K562 (cell line): Measurements from ENCODE around the gene KCNJ14. TPM values are rescaled to one million over a fixed set of nuclear protein-coding genes. Genes with fewer than 3 reads are reported as not detected.
A peak's percentile ranks its signal among the peaks of the same experiment; 100 is the strongest.

Source experiments
- BRCA1 ChIP-seq, 2 experiments: fragments of 450-650 bp in 1 of 2; sonication (generic) in 1 of 2; formaldehyde crosslinking in 1 of 2; IDR thresholded peaks; 2 replicates each; pipeline versions ENCODE4 v1.5.0 to v1.6.1; 2017 to 2020; ENCODE audit warnings: mild to moderate bottlenecking in 1 of 2, missing genetic modification reagents in 1 of 2
- DDX20 ChIP-seq: fragments of 450-650 bp; IDR thresholded peaks from 2 replicates; pipeline ENCODE4 v1.6.1; 2016; ENCODE audit warnings: missing genetic modification characterization, low read depth, mild to moderate bottlenecking, missing compliant biosample characterization, moderate library complexity
- ESRRB ChIP-seq: fragments of 250-450 bp; sonication (Bioruptor Pico); IDR thresholded peaks from 2 replicates; pipeline ENCODE4 v1.5.0; 2020; ENCODE audit warnings: mild to moderate bottlenecking, moderate library complexity, borderline replicate concordance
- NR2F6 ChIP-seq: fragments of 450-650 bp; formaldehyde crosslinking; IDR thresholded peaks from 2 replicates; pipeline ENCODE4 v1.4.0; 2020; ENCODE audit warnings: mild to moderate bottlenecking
- NR3C1 ChIP-seq: sonication (generic); formaldehyde crosslinking; IDR thresholded peaks from 2 replicates; pipeline ENCODE4 v1.8.1; 2022; ENCODE audit warnings: missing genetic modification reagents
- RNF2 ChIP-seq: sonication (generic); IDR thresholded peaks from 2 replicates; pipeline ENCODE4 v1.6.1; 2016
- RUNX1 ChIP-seq: sonication (generic); IDR thresholded peaks from 2 replicates; pipeline ENCODE4 v1.6.1; 2016; ENCODE audit warnings: antibody characterized with exemption, low read depth
- SOX6 ChIP-seq: fragments of 450-650 bp; IDR thresholded peaks from 2 replicates; pipeline ENCODE4 v1.6.1; 2014; ENCODE audit warnings: mild to moderate bottlenecking
- STAG1 ChIP-seq: sonication (generic); formaldehyde crosslinking; IDR thresholded peaks from 2 replicates; pipeline ENCODE4 v1.5.0; 2020; ENCODE audit warnings: missing genetic modification reagents, borderline replicate concordance
- TAF1 ChIP-seq: IDR thresholded peaks from 2 replicates; pipeline ENCODE4 v1.6.1; 2011; ENCODE audit warnings: mild to moderate bottlenecking, low read length, moderate library complexity; ENCODE audit not compliant: insufficient read depth, control insufficient read depth, severe bottlenecking; ENCODE audit errors: extremely low read depth
- YY1 ChIP-seq, 3 experiments: IDR thresholded peaks; 2 replicates each; pipeline ENCODE4 v1.6.1; 2011; ENCODE audit warnings: low read length in 2 of 3, mild to moderate bottlenecking in 2 of 3, moderate library complexity in 2 of 3, borderline replicate concordance in 1 of 3, control low read depth in 1 of 3, low read depth in 1 of 3; ENCODE audit not compliant: insufficient read depth in 3 of 3, insufficient replicate concordance in 2 of 3, control insufficient read depth in 1 of 3, insufficient read length in 1 of 3; ENCODE audit errors: extremely low read depth in 1 of 3
- ZBTB17 ChIP-seq: fragments of 450-650 bp; formaldehyde crosslinking; IDR thresholded peaks from 2 replicates; pipeline ENCODE4 v1.4.0; 2020; ENCODE audit warnings: mild to moderate bottlenecking
- ZNF165 ChIP-seq: fragments of 250-450 bp; sonication (Bioruptor Pico); IDR thresholded peaks from 2 replicates; pipeline ENCODE4 v1.4.0; 2020; ENCODE audit warnings: borderline replicate concordance
- ZNF764 ChIP-seq: fragments of 250-450 bp; sonication (Bioruptor Pico); IDR thresholded peaks from 2 replicates; pipeline ENCODE4 v1.4.0; 2020; ENCODE audit warnings: low read depth, mild to moderate bottlenecking, moderate library complexity
- polyA plus RNA-seq, 8 experiments: library from polyadenylated mRNA; depleted of rRNA in 4 of 8; stranded (reverse) in 5 of 8; unstranded in 3 of 8; fragments of >200 nt; fragmentation: Nextera tagmentation in 2 of 8; fragmentation: Illumina TruSeq in 1 of 8; extraction: Ambion mirVana in 2 of 8; extraction: Trizol in 1 of 8; gene quantifications; 2 replicates each; pipeline versions ENCODE4 v1.2.1 to v1.2.3, GENCODE V29; 2011 to 2014; ENCODE audit warnings: inconsistent platforms in 1 of 8, missing spikeins in 1 of 8
- total RNA-seq, 7 experiments: library from RNA; depleted of rRNA in 6 of 7; stranded (reverse); fragments of >200 nt in 6 of 7; fragmentation: Illumina TruSeq in 2 of 7; extraction: Trizol in 2 of 7; gene quantifications; 2 replicates each; pipeline versions ENCODE4 v1.2.1 to v1.2.3, GENCODE V29; 2011 to 2021; ENCODE audit warnings: low replicate concordance in 1 of 7
- TF ChIP-seq, protein P1 (sequence below): fragments of 250-450 bp; sonication (Bioruptor Pico); IDR thresholded peaks from 2 replicates; pipeline ENCODE4 v1.4.0; 2020; ENCODE audit warnings: mild to moderate bottlenecking, moderate library complexity
- TF ChIP-seq, protein P2 (sequence below): fragments of 450-650 bp; formaldehyde crosslinking; IDR thresholded peaks from 2 replicates; pipeline ENCODE4 v1.4.0; 2020; ENCODE audit warnings: mild to moderate bottlenecking, moderate library complexity
- TF ChIP-seq, protein P3 (sequence below), 2 experiments: fragments of 450-650 bp in 1 of 2; IDR thresholded peaks; 2 replicates each; pipeline ENCODE4 v1.6.1; 2011 to 2017; ENCODE audit warnings: low read depth in 2 of 2, antibody characterized with exemption in 1 of 2, borderline replicate concordance in 1 of 2, low read length in 1 of 2, mild to moderate bottlenecking in 1 of 2, mixed read lengths in 1 of 2; ENCODE audit not compliant: control insufficient read depth in 1 of 2
- TF ChIP-seq, protein P4 (sequence below): fragments of 250-450 bp; sonication (Bioruptor Pico); IDR thresholded peaks from 2 replicates; pipeline ENCODE4 v1.8.0; 2022; ENCODE audit warnings: moderate library complexity, mild to moderate bottlenecking, inconsistent platforms

Gene KCNJ14
- total and polyA plus RNA-seq, 9 of the 15 experiments (the other 6 are each of a cell fraction or from before 2014, with no cell fraction given), result 0.15 to 1.6 (median 0.49) TPM

DNA sequence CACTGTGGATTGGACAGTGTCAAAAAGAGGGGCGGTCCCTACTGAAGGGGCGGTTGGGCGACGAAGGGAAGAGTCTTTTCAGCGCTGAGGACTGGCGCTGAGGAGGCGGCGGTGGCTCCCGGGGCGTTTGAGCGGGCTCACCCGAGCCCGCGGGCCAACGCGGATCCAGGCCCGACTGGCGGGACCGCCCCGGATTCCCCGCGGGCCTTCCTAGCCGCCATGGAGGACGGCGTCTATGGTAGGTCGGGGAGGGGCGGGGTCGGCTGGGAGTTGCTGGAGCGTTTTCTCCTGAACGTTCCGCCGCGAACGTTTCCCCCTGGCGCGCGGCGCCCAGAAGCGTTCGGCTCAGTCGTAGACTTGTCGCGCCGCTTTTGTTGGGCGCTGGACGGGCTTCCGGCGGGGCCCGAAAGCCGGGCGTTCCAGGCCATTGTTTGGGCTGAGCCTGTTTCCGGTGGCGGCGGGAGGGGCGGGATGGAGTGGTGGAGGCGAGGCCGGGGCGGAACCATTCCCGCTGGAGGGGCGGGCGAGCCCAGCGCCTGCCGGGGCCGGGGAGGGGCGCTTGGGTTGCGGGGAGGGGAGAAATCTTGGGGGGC, 14.0 kb downstream of the KCNJ14 start, which contains the start of gene CYTH2 (continued):
- TF ChIP-seq RNF2 (peak; percentile 36; the same call in 1 of the 2 replicates), BRCA1 (IDR thresholded peaks at IDR 0.05) (no peak), BRCA1 (CRISPR knock-in tag; IDR thresholded peaks at IDR 0.05) (no peak), STAG1 (CRISPR knock-in tag) (no peak), TAF1 (peak; percentile 94), SOX6 (peak; percentile 72; the same call in 1 of the 2 replicates), ZNF764 (0 out of 2 replicates have a peak, but pooled peaks have one; percentile 50), NR3C1 (CRISPR knock-in tag) (no peak), RUNX1 (no peak), ZBTB17 (peak; percentile 63; the same call in 1 of the 2 replicates), DDX20 (tag) (no peak), NR2F6 (0 out of 2 replicates have a peak, but pooled peaks have one; percentile 25), ZNF165 (CRISPR knock-in tag) (no peak), ESRRB (CRISPR knock-in tag) (0 out of 2 replicates have a peak, but pooled peaks have one; percentile 33), YY1 (IDR thresholded peaks at IDR 0.05; ENCODE audit: borderline replicate concordance in 1 of 3, control insufficient read depth in 1 of 3, extremely low read depth in 1 of 3, insufficient read depth in 3 of 3, insufficient read length in 1 of 3, insufficient replicate concordance in 2 of 3, low read depth in 1 of 3, low read length in 2 of 3) (peak in 2 of 3 experiments; percentile 54 to 64)
- TF ChIP-seq, protein P1, sequence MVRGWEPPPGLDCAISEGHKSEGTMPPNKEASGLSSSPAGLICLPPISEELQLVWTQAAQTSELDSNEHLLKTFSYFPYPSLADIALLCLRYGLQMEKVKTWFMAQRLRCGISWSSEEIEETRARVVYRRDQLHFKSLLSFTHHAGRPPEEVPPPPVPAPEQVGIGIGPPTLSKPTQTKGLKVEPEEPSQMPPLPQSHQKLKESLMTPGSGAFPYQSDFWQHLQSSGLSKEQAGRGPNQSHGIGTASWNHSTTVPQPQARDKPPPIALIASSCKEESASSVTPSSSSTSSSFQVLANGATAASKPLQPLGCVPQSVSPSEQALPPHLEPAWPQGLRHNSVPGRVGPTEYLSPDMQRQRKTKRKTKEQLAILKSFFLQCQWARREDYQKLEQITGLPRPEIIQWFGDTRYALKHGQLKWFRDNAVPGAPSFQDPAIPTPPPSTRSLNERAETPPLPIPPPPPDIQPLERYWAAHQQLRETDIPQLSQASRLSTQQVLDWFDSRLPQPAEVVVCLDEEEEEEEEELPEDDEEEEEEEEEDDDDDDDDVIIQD (CRISPR knock-in tag), result 0 out of 2 replicates have a peak, but pooled peaks have one; percentile 54
- TF ChIP-seq, protein P2, sequence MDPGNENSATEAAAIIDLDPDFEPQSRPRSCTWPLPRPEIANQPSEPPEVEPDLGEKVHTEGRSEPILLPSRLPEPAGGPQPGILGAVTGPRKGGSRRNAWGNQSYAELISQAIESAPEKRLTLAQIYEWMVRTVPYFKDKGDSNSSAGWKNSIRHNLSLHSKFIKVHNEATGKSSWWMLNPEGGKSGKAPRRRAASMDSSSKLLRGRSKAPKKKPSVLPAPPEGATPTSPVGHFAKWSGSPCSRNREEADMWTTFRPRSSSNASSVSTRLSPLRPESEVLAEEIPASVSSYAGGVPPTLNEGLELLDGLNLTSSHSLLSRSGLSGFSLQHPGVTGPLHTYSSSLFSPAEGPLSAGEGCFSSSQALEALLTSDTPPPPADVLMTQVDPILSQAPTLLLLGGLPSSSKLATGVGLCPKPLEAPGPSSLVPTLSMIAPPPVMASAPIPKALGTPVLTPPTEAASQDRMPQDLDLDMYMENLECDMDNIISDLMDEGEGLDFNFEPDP (CRISPR knock-in tag), result 0 out of 2 replicates have a peak, but pooled peaks have one; percentile 29
- TF ChIP-seq, protein P3, sequence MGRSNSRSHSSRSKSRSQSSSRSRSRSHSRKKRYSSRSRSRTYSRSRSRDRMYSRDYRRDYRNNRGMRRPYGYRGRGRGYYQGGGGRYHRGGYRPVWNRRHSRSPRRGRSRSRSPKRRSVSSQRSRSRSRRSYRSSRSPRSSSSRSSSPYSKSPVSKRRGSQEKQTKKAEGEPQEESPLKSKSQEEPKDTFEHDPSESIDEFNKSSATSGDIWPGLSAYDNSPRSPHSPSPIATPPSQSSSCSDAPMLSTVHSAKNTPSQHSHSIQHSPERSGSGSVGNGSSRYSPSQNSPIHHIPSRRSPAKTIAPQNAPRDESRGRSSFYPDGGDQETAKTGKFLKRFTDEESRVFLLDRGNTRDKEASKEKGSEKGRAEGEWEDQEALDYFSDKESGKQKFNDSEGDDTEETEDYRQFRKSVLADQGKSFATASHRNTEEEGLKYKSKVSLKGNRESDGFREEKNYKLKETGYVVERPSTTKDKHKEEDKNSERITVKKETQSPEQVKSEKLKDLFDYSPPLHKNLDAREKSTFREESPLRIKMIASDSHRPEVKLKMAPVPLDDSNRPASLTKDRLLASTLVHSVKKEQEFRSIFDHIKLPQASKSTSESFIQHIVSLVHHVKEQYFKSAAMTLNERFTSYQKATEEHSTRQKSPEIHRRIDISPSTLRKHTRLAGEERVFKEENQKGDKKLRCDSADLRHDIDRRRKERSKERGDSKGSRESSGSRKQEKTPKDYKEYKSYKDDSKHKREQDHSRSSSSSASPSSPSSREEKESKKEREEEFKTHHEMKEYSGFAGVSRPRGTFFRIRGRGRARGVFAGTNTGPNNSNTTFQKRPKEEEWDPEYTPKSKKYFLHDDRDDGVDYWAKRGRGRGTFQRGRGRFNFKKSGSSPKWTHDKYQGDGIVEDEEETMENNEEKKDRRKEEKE (IDR thresholded peaks at IDR 0.05; ENCODE audit: borderline replicate concordance in 1 of 2, control insufficient read depth in 1 of 2, low read depth in 2 of 2, low read length in 1 of 2), result 0 out of 4 replicates have a peak, but pooled peaks of 1 of the 2 experiments have one; percentile 58
- TF ChIP-seq, protein P4, sequence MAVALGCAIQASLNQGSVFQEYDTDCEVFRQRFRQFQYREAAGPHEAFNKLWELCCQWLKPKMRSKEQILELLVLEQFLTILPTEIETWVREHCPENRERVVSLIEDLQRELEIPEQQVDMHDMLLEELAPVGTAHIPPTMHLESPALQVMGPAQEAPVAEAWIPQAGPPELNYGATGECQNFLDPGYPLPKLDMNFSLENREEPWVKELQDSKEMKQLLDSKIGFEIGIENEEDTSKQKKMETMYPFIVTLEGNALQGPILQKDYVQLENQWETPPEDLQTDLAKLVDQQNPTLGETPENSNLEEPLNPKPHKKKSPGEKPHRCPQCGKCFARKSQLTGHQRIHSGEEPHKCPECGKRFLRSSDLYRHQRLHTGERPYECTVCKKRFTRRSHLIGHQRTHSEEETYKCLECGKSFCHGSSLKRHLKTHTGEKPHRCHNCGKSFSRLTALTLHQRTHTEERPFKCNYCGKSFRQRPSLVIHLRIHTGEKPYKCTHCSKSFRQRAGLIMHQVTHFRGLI (CRISPR knock-in tag), result 0 out of 2 replicates have a peak, but pooled peaks have one; percentile 49
